GM21367 (cell line): ENCODE measurements around the gene CAPZB.

Experiments
- ATAC-seq: cut with Tn5 transposase; IDR thresholded peaks from one replicate; pipeline ENCODE4 v1.9.1; 2021; ENCODE audit not compliant: unreplicated experiment

The CAPZB gene

GRCh38 chr1:19472174-19472573, 13.2 kb downstream of the CAPZB start:
- no peak for ATAC-seq

GRCh38 chr1:19469004-19469403, 16.3 kb downstream of the CAPZB start:
- no peak for ATAC-seq

- no peak for ATAC-seq
These were observed 16.9 kb downstream of the CAPZB start for GRCh38 chr1:19468397-19468956.

GRCh38 chr1:19467199-19468187, 17.8 kb downstream of the CAPZB start:
- ATAC-seq, result no peak

- no peak for ATAC-seq
These were observed 19.2 kb downstream of the CAPZB start for GRCh38 chr1:19466112-19466561.

- no peak for ATAC-seq
These were observed 19.7 kb downstream of the CAPZB start for GRCh38 chr1:19465650-19466049.

- ATAC-seq, result no peak
These were observed 20.2 kb downstream of the CAPZB start for GRCh38 chr1:19465123-19465522.

GRCh38 chr1:19464696-19465095, 20.6 kb downstream of the CAPZB start:
- no peak for ATAC-seq

- ATAC-seq, result no peak
These were observed 21.9 kb downstream of the CAPZB start for GRCh38 chr1:19463504-19463803.

- ATAC-seq, result no peak
These were observed 22.4 kb downstream of the CAPZB start for GRCh38 chr1:19462781-19463503.

- ATAC-seq, result no peak
These were observed 24.2 kb downstream of the CAPZB start for GRCh38 chr1:19461220-19461554.

- ATAC-seq, result no peak
These were observed 24.7 kb downstream of the CAPZB start for GRCh38 chr1:19460535-19461219.

- ATAC-seq, result no peak
These were observed 26.4 kb downstream of the CAPZB start for GRCh38 chr1:19458815-19459417.

GRCh38 chr1:19457607-19458006, 27.7 kb downstream of the CAPZB start:
- no peak for ATAC-seq

GRCh38 chr1:19456968-19457441, 28.3 kb downstream of the CAPZB start:
- no peak for ATAC-seq

- no peak for ATAC-seq
These were observed 30.0 kb downstream of the CAPZB start for GRCh38 chr1:19455353-19455752.

GRCh38 chr1:19454265-19455146, 30.8 kb downstream of the CAPZB start:
- no peak for ATAC-seq

- no peak for ATAC-seq
These were observed 31.6 kb downstream of the CAPZB start for GRCh38 chr1:19453741-19454201.

GRCh38 chr1:19452221-19452663, 33.1 kb downstream of the CAPZB start:
- ATAC-seq, result no peak
